ENCODE data around the gene TMTC4.

TMTC4 gene

DNA sequence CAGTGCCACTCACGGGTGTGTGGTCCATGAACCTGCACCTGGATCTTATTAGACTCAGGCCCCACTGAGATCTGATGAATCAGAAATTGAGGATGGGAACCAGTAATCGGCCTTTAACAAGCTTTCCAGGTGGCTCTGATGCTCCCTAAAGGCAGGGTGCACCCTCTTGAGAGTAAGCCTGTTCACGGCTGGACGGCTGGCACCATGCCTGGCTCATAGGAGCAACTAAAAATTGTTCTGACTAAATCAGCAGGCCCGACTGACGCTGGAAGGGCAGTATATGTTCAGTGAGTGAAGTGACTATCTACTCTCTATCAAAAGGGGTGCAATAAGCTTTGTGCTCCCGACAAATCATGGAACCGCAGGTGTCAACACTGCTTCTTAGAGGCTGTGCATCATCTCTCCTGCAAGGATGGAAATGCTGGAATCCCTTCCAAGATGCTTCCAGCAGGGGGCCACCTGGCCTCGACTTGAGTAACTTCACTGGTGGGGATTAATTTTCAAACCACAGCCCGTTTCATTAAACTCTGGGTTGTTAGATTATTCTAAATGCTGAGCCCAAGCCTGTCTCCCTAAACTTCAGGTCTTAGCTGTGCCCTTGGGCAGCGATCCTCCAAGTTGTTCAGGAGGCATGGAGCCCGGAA lies 28.4 kb downstream of the TMTC4 start:
- no peak overlapping the region for H3K4me3 ChIP-seq (ENCODE audit: low read depth, low read length)
- TF ChIP-seq, protein P1, sequence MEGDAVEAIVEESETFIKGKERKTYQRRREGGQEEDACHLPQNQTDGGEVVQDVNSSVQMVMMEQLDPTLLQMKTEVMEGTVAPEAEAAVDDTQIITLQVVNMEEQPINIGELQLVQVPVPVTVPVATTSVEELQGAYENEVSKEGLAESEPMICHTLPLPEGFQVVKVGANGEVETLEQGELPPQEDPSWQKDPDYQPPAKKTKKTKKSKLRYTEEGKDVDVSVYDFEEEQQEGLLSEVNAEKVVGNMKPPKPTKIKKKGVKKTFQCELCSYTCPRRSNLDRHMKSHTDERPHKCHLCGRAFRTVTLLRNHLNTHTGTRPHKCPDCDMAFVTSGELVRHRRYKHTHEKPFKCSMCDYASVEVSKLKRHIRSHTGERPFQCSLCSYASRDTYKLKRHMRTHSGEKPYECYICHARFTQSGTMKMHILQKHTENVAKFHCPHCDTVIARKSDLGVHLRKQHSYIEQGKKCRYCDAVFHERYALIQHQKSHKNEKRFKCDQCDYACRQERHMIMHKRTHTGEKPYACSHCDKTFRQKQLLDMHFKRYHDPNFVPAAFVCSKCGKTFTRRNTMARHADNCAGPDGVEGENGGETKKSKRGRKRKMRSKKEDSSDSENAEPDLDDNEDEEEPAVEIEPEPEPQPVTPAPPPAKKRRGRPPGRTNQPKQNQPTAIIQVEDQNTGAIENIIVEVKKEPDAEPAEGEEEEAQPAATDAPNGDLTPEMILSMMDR (IDR thresholded peaks at IDR 0.05; ENCODE audit: control insufficient read depth, extremely low read depth, insufficient read depth): peak; percentile 40; the same call in 1 of the 2 replicates
- DNase-seq (ENCODE audit: low read depth): no peak

- no peak overlapping the region for H3K4me3 ChIP-seq (ENCODE audit: low read depth, low read length)
- TF ChIP-seq, protein P1 (IDR thresholded peaks at IDR 0.05; ENCODE audit: control insufficient read depth, extremely low read depth, insufficient read depth): no peak
- no peak for DNase-seq (ENCODE audit: low read depth)
Measured at GRCh38 chr13:100645382-100645781, 29.2 kb downstream of the TMTC4 start.

DNA sequence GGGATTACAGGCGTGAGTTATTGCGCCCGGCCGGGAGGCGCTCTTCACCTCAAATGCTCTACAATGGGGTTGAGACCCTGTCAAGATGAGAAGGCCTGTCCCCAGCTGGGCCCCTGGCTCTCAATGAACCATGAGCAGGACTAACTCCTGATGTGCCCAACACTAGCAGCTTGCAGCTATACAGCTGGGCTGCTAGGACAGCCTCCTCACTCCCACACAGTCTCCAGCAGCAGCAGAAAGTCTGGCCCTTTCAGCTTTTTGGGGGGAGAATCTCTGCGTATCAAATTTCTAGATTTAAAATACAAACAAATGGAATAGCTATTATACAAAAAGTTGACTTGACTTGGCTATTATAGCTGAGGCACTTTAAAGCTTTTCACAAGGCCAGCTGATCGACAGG lies 30.2 kb downstream of the TMTC4 start:
- TF ChIP-seq, protein P1 (IDR thresholded peaks at IDR 0.05; ENCODE audit: control insufficient read depth, extremely low read depth, insufficient read depth): no peak
- no peak for DNase-seq (ENCODE audit: low read depth)
- no peak overlapping the region for H3K4me3 ChIP-seq (ENCODE audit: low read depth, low read length)

- no peak for DNase-seq (ENCODE audit: low read depth)
- TF ChIP-seq, protein P1 (IDR thresholded peaks at IDR 0.05; ENCODE audit: control insufficient read depth, extremely low read depth, insufficient read depth): no peak
- no peak overlapping the region for H3K4me3 ChIP-seq (ENCODE audit: low read depth, low read length)
Measured at GRCh38 chr13:100637796-100638195, 36.8 kb downstream of the TMTC4 start.

GRCh38 chr13:100637380-100637779 lies 37.2 kb downstream of the TMTC4 start:
- TF ChIP-seq, protein P1 (IDR thresholded peaks at IDR 0.05; ENCODE audit: control insufficient read depth, extremely low read depth, insufficient read depth): no peak
- DNase-seq (ENCODE audit: low read depth): no peak
- H3K4me3 ChIP-seq (ENCODE audit: low read depth, low read length): no peak overlapping the region

DNA sequence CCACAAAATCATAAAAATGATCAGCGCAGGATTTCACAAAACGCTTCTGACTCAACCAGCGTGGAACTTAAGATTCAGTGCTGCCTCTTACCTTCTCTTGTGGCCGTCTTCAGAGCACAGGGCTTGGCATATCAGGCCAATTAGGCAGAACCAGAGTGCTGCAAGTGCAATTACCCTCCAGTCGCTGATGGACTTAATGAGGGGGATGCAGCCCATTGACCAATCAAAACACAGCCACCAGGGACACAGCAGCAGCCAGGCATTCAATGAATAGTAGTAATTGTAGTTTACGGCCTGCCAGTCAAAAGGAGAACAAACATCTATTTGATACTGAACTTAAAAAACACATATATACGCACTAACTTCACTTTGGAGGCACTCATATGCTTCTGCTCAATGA lies 38.2 kb downstream of the TMTC4 start:
- H3K4me3 ChIP-seq (ENCODE audit: low read depth, low read length): no peak overlapping the region
- DNase-seq (ENCODE audit: low read depth): no peak
- TF ChIP-seq, protein P1 (IDR thresholded peaks at IDR 0.05; ENCODE audit: control insufficient read depth, extremely low read depth, insufficient read depth): no peak

- no peak for DNase-seq (ENCODE audit: low read depth)
- TF ChIP-seq, protein P1 (IDR thresholded peaks at IDR 0.05; ENCODE audit: control insufficient read depth, extremely low read depth, insufficient read depth): no peak
- no peak overlapping the region for H3K4me3 ChIP-seq (ENCODE audit: low read depth, low read length)
Measured at GRCh38 chr13:100636004-100636403, 38.6 kb downstream of the TMTC4 start.
